ENCODE results near the gene MAPRE3. TPM values are rescaled to one million over a fixed set of nuclear protein-coding genes. Genes with fewer than 3 reads are reported as not detected.

The MAPRE3 gene
- total RNA-seq, 6 experiments from 2014 or later, result 17.0 to 20.4 (median 17.7) TPM

DNA sequence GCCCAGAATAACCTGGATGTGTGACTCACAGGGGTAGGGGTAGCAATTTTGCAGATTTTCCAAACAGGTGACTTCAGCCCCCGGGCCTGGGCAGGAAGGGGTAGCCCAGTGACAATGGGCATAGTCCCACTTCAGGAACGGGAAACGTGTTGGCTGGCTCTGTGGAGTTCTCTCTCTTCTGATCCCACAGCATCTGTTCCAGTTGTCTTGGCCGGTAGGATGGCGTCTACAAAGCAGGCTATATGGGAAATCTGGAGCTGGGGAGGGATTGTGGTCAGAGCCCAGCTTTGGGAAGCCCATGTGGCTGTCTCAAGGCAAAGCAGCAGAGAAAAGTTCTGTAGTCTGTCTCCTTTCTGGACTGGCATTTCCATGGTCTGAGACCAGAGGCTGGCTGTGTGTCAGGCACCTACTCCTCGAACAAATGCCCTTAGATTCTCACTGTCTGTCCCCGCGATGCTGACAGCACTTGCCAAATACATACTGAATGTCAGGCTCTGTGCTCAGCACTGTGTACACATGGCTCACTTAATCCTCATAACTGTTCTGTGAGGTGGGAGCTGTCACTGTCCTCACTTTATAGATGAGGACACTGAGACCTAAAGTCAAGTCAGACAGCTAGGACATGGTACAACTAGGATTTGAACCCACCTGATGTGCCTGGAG, 44.5 kb downstream of the MAPRE3 start:
- Mint-ChIP-seq H3K4me3 (no peak overlapping the region), H3K4me1 (ENCODE audit: low read depth) (peaks cover 37% of the 10 kb centered on the region), H3K27ac (peak overlapping the region; percentile 97), H3K36me3 (ENCODE audit: low read depth) (no peaks in the 10 kb centered on the region), H3K27me3 (ENCODE audit: insufficient read depth) (no peaks in the 10 kb centered on the region; the same call in 1 of the 2 replicates), H3K9me3 (no peaks in the 10 kb centered on the region)
- TF ChIP-seq, protein P1, sequence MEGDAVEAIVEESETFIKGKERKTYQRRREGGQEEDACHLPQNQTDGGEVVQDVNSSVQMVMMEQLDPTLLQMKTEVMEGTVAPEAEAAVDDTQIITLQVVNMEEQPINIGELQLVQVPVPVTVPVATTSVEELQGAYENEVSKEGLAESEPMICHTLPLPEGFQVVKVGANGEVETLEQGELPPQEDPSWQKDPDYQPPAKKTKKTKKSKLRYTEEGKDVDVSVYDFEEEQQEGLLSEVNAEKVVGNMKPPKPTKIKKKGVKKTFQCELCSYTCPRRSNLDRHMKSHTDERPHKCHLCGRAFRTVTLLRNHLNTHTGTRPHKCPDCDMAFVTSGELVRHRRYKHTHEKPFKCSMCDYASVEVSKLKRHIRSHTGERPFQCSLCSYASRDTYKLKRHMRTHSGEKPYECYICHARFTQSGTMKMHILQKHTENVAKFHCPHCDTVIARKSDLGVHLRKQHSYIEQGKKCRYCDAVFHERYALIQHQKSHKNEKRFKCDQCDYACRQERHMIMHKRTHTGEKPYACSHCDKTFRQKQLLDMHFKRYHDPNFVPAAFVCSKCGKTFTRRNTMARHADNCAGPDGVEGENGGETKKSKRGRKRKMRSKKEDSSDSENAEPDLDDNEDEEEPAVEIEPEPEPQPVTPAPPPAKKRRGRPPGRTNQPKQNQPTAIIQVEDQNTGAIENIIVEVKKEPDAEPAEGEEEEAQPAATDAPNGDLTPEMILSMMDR (IDR thresholded peaks at IDR 0.05), result no peak
- no peak for DNase-seq

DNA sequence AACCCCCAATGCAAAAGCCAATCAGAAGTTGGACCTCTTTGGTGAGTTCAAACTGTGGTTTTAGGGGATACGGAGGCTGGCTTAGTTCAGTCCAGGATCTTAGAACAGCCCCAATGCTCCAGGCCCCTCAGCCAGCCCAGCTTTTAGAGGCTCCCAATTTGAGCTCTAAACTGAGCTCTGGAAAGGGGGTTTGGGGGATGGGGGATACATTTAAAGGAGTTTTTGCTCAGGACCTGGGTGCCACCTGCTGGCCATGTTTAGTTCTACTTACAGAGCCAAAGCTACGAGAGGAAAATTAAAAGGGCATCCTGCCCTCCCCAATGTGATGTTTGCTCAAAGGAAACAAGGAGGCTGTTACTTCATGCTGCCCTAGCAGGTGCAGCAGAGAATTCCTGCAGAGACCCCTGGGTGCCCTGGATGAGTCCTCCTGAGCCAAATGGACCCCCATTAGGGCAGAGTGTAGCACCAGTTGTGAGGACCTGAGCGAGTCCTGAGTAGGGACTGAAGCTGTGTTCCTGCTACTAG, 46.4 kb downstream of the MAPRE3 start:
- peak; percentile 37 for DNase-seq
- TF ChIP-seq, protein P1 (IDR thresholded peaks at IDR 0.05), result peak; percentile 93
- Mint-ChIP-seq H3K27me3 (ENCODE audit: insufficient read depth) (no peaks in the 10 kb centered on the region; the same call in 1 of the 2 replicates), H3K36me3 (ENCODE audit: low read depth) (no peaks in the 10 kb centered on the region), H3K9me3 (no peaks in the 10 kb centered on the region), H3K4me1 (ENCODE audit: low read depth) (peaks cover 38% of the 10 kb centered on the region), H3K4me3 (no peak overlapping the region), H3K27ac (peak overlapping the region; percentile 66)

DNA sequence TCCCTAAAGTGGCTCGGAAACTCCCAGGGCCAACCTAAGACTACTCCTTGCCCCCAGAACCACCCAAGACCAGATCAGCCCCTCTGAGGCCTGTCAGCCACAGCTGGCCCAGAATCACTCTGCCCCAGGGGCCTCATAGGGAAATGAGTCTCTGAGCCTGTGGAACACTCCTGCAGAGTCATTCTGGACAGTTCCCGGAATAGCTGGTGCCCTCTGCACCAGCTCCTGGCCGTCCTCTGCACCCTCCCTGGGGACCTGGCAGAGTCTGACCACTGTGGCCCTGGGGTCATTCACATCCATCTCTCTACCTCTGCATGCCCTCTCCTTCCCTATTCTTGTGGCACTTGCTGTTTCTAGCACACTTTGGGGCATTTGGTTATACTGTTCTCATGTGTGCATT, 47.7 kb downstream of the MAPRE3 start:
- H3K4me1 Mint-ChIP-seq (ENCODE audit: low read depth), result peaks cover 36% of the 10 kb centered on the region
- no peak for DNase-seq
- no peaks in the 10 kb centered on the region for H3K36me3 Mint-ChIP-seq (ENCODE audit: low read depth)
- no peak overlapping the region for H3K27ac Mint-ChIP-seq
- no peaks in the 10 kb centered on the region for H3K9me3 Mint-ChIP-seq
- no peak overlapping the region for H3K4me3 Mint-ChIP-seq
- TF ChIP-seq, protein P1 (IDR thresholded peaks at IDR 0.05), result no peak
- no peaks in the 10 kb centered on the region; the same call in 1 of the 2 replicates for H3K27me3 Mint-ChIP-seq (ENCODE audit: insufficient read depth)

DNA sequence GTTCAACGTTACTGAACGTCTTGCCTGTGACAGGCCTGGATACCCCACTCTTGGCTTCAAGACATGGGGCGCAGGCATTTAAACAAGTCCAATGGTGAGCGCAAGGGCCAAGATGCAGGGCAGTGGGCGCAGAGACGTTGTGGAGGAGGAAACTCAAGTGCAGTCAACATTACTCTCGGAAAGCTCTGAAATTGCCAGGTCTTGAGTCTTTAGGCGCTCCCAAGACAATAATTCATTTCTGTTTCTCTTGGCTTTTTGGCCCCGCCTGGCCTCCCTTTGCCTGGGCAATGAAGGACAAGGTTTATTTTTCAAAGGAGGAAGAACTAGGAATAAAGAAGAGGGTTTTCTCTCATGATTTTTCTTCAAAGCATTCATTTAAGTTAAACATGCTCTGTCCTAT, 49.0 kb downstream of the MAPRE3 start:
- no peaks in the 10 kb centered on the region for H3K9me3 Mint-ChIP-seq

DNA sequence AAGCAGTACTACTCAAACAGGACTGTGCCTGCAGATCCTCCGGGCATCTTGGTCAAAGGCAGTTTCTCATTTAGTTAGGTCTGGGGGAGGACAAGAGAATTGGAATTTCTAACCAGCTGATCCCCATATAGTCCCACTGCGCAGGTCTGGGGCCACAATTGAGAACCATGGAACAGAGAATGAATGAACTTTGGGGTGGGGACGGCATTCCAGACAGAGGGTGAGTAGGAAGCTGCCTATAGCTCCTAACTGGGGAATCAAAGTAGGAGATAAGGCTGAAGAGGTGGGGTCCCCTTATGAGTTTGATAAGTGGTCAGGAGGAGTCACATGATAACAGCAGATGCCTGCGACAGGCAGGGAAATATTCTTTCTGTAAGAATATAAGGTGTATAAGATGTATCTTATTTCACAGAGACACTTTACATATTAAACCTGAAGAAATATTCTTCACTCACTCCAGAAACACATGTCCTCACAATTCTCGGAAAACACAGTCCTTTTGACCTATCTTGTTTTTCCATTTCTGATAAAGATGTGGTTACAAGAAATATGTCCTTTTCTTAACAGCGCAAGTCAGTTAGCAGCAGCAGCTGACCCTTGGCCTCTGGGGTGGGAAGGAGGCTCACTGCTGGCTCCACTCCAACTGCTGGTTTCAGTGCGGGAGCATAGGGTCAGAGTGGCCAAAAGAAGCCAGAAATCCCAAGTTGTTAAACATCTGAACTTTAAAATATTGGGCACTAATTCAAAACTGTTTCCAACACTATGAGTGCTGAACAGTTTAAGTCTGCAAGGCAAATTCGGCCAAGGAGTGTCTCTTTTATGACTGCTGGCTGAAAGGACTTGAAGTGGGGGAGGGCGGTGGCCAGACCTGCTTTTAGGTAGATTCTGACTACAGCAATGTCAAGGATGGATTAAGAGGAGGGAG, 49.8 kb downstream of the MAPRE3 start:
- Mint-ChIP-seq H3K9me3 (no peaks in the 10 kb centered on the region), H3K4me3 (no peak overlapping the region), H3K4me1 (ENCODE audit: low read depth) (peaks cover 33% of the 10 kb centered on the region), H3K36me3 (ENCODE audit: low read depth) (no peaks in the 10 kb centered on the region), H3K27ac (no peak overlapping the region), H3K27me3 (ENCODE audit: insufficient read depth) (no peaks in the 10 kb centered on the region; the same call in 1 of the 2 replicates)
- TF ChIP-seq, protein P1 (IDR thresholded peaks at IDR 0.05), result no peak
- DNase-seq, result no peak

More for the DNA sequence above, 49.0 kb downstream of the MAPRE3 start:
- peaks cover 36% of the 10 kb centered on the region for H3K4me1 Mint-ChIP-seq (ENCODE audit: low read depth)
- no peak overlapping the region for H3K4me3 Mint-ChIP-seq
- no peak overlapping the region for H3K27ac Mint-ChIP-seq
- H3K36me3 Mint-ChIP-seq (ENCODE audit: low read depth), result no peaks in the 10 kb centered on the region
- no peaks in the 10 kb centered on the region; the same call in 1 of the 2 replicates for H3K27me3 Mint-ChIP-seq (ENCODE audit: insufficient read depth)
- TF ChIP-seq, protein P1 (IDR thresholded peaks at IDR 0.05), result no peak
- DNase-seq, result no peak
